ENCODE measurements around the gene CCR7.

Gene CCR7

DNA sequence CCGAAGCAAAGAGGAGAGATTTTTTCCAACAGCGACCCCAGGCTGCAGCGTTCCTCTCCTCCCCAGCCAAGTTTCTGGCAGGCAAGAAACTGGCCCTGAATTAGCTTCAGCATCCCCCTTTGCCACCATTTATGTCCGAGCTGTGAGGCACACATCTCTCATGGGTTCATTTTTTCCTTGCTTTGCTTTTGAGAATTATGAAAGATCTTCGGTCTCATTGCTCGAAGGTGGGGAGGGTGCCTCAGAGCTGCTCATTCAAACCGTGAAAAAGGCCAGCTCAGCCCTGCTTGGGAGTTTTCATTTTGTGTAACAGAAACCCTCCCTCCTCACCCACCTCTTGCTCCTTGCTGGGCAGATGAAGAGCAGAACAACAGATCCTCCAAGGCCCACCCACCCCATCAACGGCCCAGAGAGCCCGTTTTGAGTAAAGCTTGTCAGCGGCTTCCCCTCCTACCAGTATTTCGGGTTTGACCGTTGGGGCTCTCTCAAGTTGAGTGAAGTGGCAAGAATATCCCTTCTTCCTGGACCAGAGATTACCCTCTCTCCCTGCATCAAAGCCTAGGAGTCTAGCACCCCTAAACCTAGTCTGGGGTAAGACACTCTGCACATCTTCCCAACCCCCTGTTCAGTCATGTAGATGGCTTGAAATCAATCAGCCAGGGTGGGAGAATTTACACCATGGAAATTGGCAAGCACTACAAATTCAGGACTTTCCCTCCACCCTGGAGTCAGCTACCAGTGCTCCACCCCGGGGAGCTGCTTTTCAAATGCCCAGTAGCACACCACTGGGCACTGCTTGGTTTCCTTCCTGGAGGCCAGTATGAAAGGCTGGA lies 1.8 kb downstream of the CCR7 start:
- no peak for TF ChIP-seq Cebpa-rat (IDR thresholded peaks at IDR 0.05)
- Histone ChIP-seq H3K4me3 (peak overlapping the region; percentile 64), H3K4me1 (peaks cover 80% of the 10 kb centered on the region)

GRCh38 chr17:40562838-40563219 lies 2.4 kb downstream of the CCR7 start:
- H3K36me3 ChIP-seq: no peaks in the 10 kb centered on the region
- H3K9ac ChIP-seq: peak overlapping the region; percentile 63; the same call in 1 of the 2 replicates
- H3K4me1 ChIP-seq: peaks cover 86% of the 10 kb centered on the region
- H3K27ac ChIP-seq: peak overlapping the region; percentile 63
- no peaks in the 10 kb centered on the region for H4K20me1 ChIP-seq
- peaks cover 13% of the 10 kb centered on the region for H3K9me3 ChIP-seq
- peak overlapping the region; percentile 98 for H3K4me2 ChIP-seq
- H3K27me3 ChIP-seq: no peaks in the 10 kb centered on the region
- H3K4me3 ChIP-seq: peak overlapping the region; percentile 64
- no peak for TF ChIP-seq Cebpa-rat (IDR thresholded peaks at IDR 0.05)

More for the DNA sequence above, 1.8 kb downstream of the CCR7 start:
- Histone ChIP-seq H3K27me3 (no peaks in the 10 kb centered on the region), H3K27ac (peak overlapping the region; percentile 63), H3K9ac (peak overlapping the region; percentile 63; the same call in 1 of the 2 replicates), H3K36me3 (no peaks in the 10 kb centered on the region), H3K4me2 (peak overlapping the region; percentile 98), H3K9me3 (peaks cover 19% of the 10 kb centered on the region), H4K20me1 (no peaks in the 10 kb centered on the region)

GRCh38 chr17:40561871-40562611 lies 3.2 kb downstream of the CCR7 start:
- peak overlapping the region; percentile 98 for H3K4me2 ChIP-seq
- peaks cover 5% of the 10 kb centered on the region for H3K9me3 ChIP-seq
- H3K27ac ChIP-seq: peak overlapping the region; percentile 96
- no peaks in the 10 kb centered on the region for H4K20me1 ChIP-seq
- peak overlapping the region; percentile 64; the same call in 1 of the 2 replicates for H3K4me3 ChIP-seq
- peaks cover 94% of the 10 kb centered on the region for H3K4me1 ChIP-seq
- no peak for TF ChIP-seq Cebpa-rat (IDR thresholded peaks at IDR 0.05)
- peak overlapping the region; percentile 77; the same call in 1 of the 2 replicates for H3K9ac ChIP-seq
- no peaks in the 10 kb centered on the region for H3K27me3 ChIP-seq
- H3K36me3 ChIP-seq: no peaks in the 10 kb centered on the region

DNA sequence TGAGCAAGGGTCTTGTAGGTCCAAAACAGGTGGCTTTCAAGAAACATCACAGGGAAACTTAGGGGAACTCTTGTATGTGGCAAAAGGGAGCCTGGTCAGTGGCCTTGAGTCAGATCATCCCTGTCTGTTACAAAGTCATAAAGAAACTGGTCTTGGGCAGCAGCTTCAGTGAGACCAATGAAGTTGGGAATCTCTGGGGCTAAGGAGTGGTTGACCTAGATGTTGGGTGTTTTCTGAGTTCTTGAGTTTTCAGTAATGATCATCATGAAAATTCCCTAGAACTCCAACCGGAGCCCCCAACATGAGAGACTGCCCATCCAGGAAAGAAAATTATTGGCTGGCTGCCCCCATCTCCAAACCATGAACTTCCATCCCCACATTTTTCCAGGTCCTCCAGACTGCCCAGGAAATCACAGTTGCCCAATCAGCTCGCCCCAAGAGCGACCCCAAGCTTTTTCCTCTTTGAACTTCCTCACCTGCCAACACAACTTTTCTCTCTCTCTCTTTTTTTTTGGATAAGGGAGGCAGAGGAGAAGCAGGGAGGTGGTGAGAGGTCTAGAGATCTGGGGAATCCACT lies 3.9 kb downstream of the CCR7 start:
- H3K4me3 ChIP-seq: peak overlapping the region; percentile 64
- no peaks in the 10 kb centered on the region for H3K9me3 ChIP-seq
- peak overlapping the region; percentile 96 for H3K27ac ChIP-seq
- H3K36me3 ChIP-seq: no peaks in the 10 kb centered on the region
- H3K9ac ChIP-seq: peak overlapping the region; percentile 77
- H3K4me1 ChIP-seq: peaks cover 99% of the 10 kb centered on the region
- no peak for TF ChIP-seq Cebpa-rat (IDR thresholded peaks at IDR 0.05)
- H4K20me1 ChIP-seq: no peaks in the 10 kb centered on the region
- peak overlapping the region; percentile 98 for H3K4me2 ChIP-seq
- no peaks in the 10 kb centered on the region for H3K27me3 ChIP-seq

DNA sequence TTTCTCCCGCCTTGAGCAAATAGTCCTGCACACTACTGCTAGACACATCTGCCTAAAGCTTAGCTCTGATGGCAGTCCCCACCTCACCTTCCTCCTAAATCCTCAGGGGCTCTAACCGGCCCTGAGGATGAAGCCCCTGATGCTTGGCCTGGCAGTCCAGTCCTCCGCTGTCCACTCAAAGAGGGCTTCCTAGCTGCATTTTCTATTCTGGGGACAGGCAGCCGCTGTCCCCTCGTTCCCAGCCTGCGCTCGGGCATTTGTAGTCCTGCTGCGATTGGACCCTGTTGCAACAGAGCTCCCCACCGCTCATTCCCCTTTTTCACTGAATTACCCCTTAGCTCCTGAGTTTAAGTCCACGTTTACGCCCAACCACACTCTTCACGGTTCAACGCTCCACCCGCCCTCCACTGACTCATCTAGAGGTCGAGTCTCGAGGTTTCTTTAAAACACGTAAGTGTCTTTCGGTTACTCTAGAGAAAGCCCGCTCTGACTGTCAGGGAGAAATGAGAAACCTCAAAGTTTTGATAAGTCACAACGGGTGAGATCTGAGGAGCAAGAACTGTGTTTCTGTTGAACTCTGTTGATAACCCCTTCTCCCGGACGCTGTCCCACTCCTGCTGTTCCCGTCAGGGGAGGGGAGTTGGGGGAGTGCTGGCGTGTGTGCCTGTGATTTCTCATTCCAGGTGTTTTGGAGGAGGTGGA lies 4.5 kb downstream of the CCR7 start:
- peak; percentile 47; the same call in 1 of the 2 replicates for TF ChIP-seq Cebpa-rat (IDR thresholded peaks at IDR 0.05)

DNA sequence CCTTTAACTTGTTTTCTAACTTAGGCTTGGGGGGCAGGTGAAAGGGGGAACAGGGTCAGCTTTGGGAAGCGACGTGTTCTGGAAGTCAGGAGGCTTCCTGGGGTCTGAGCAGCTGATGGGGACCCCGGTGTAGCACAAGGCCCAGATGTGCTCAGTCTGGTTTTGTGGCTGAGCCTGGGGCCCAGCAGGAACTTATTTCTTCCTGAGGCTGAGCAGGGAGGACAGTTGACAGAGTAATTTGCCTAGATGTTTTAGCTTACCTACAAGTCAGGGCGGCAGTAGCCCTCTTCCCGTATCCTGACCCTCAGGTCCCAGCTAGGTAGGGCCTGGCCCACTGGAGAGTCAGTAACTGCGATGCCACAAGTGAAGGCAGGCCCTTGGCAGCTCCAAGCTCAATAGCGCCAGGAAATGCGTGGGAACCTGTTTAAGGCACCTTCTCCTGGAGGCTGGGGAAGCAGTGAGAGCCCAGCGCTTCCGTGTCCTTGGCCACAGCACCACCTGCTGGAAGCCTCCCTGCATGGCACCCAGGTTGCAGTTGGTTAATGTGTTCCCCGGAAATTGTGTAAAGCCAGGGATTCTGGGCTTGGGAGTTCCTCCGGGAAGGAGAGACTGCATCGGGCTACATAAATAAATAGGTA lies 5.2 kb downstream of the CCR7 start:
- Histone ChIP-seq H3K36me3 (no peaks in the 10 kb centered on the region), H4K20me1 (no peaks in the 10 kb centered on the region), H3K27ac (peak overlapping the region; percentile 96), H3K4me2 (peak overlapping the region; percentile 98), H3K4me1 (peaks cover 99% of the 10 kb centered on the region), H3K4me3 (peak overlapping the region; percentile 64), H3K27me3 (no peaks in the 10 kb centered on the region), H3K9ac (peak overlapping the region; percentile 77), H3K9me3 (no peaks in the 10 kb centered on the region)
- TF ChIP-seq Cebpa-rat (IDR thresholded peaks at IDR 0.05): no peak

More for the DNA sequence above, 4.5 kb downstream of the CCR7 start:
- Histone ChIP-seq H3K9ac (peak overlapping the region; percentile 77), H3K4me3 (peak overlapping the region; percentile 64), H3K27ac (peak overlapping the region; percentile 96), H3K27me3 (no peaks in the 10 kb centered on the region), H3K4me1 (peaks cover 99% of the 10 kb centered on the region), H3K9me3 (no peaks in the 10 kb centered on the region), H4K20me1 (no peaks in the 10 kb centered on the region), H3K36me3 (no peaks in the 10 kb centered on the region), H3K4me2 (peak overlapping the region; percentile 98)

DNA sequence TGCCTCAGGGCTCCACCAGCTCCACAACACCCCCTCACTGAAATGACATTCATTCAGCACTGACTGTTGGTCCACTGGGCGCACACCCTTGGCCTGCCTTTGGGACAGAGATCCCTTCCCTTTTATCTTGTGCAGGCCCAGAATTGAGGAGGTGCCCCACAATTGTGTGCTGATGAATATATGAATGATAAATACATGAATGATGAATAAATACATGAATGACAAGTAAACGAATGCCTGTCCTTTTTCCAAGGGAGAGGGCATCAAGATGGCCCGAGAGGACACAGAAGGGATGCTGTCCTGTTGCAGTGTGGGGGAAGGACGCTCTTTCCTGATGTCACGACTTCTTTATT lies 5.7 kb downstream of the CCR7 start:
- Histone ChIP-seq H3K9ac (peak overlapping the region; percentile 77), H3K27ac (peak overlapping the region; percentile 96), H3K4me2 (peak overlapping the region; percentile 98), H4K20me1 (no peaks in the 10 kb centered on the region), H3K9me3 (no peaks in the 10 kb centered on the region), H3K27me3 (no peaks in the 10 kb centered on the region), H3K36me3 (peaks cover 5% of the 10 kb centered on the region; the same call in 1 of the 2 replicates), H3K4me1 (peaks cover 99% of the 10 kb centered on the region), H3K4me3 (no peak overlapping the region)
- TF ChIP-seq Cebpa-rat (IDR thresholded peaks at IDR 0.05): no peak

GRCh38 chr17:40558890-40559563 lies 6.2 kb downstream of the CCR7 start:
- Histone ChIP-seq H4K20me1 (no peaks in the 10 kb centered on the region), H3K9ac (peak overlapping the region; percentile 77), H3K27ac (peak overlapping the region; percentile 96), H3K4me3 (no peak overlapping the region), H3K27me3 (no peaks in the 10 kb centered on the region), H3K36me3 (peaks cover 5% of the 10 kb centered on the region; the same call in 1 of the 2 replicates), H3K9me3 (no peaks in the 10 kb centered on the region), H3K4me1 (peaks cover 99% of the 10 kb centered on the region), H3K4me2 (peak overlapping the region; percentile 98)
- no peak for TF ChIP-seq Cebpa-rat (IDR thresholded peaks at IDR 0.05)

Data from BLaER1 (cell line).